DOHH2 (cell line): ENCODE measurements around the gene UNC5C.

ENCODE experiments used
- H3F3A ChIP-seq: fragments of 200-600 bp; sonication (generic), shearing (Covaris generic); 2 replicates; pipeline ENCODE4 v1.6.0; 2016; ENCODE audit warnings: antibody characterized with exemption, mild to moderate bottlenecking; ENCODE audit not compliant: control insufficient read depth, insufficient read depth
- H3K27ac ChIP-seq: fragments of 200-600 bp; sonication (generic); 2 replicates; pipeline ENCODE4 v1.5.1; 2014; ENCODE audit warnings: low read depth, mild to moderate bottlenecking, low read length, moderate library complexity
- H3K27me3 ChIP-seq: fragments of 200-600 bp; sonication (generic); 2 replicates; pipeline ENCODE4 v1.6.1; 2014; ENCODE audit warnings: mild to moderate bottlenecking, low read length, mixed read lengths; ENCODE audit not compliant: control insufficient read depth
- H3K36me3 ChIP-seq: fragments of 200-600 bp; sonication (generic); 2 replicates; pipeline ENCODE4 v1.6.1; 2014; ENCODE audit warnings: mild to moderate bottlenecking, low read length, moderate library complexity, mixed read lengths; ENCODE audit not compliant: control insufficient read depth
- H3K4me1 ChIP-seq: fragments of 200-600 bp; sonication (generic); 2 replicates; pipeline ENCODE4 v1.6.1; 2014; ENCODE audit warnings: mild to moderate bottlenecking, low read length, mixed read lengths; ENCODE audit not compliant: control insufficient read depth
- H3K4me2 ChIP-seq: fragments of 200-600 bp; sonication (generic); 2 replicates; pipeline ENCODE4 v1.6.0; 2014; ENCODE audit warnings: mild to moderate bottlenecking, low read length, moderate library complexity
- H3K4me3 ChIP-seq: fragments of 200-600 bp; sonication (generic); 2 replicates; pipeline ENCODE4 v1.5.1; 2014; ENCODE audit warnings: mild to moderate bottlenecking, low read length, mixed read lengths
- H3K79me2 ChIP-seq: fragments of 200-600 bp; sonication (generic); 2 replicates; pipeline ENCODE4 v1.6.1; 2014; ENCODE audit warnings: mild to moderate bottlenecking, low read length, mixed read lengths; ENCODE audit not compliant: control insufficient read depth
- H3K9me2 ChIP-seq: fragments of 200-600 bp; sonication (generic); replicated peaks from 2 replicates; pipeline ENCODE4 v1.6.1; 2014; ENCODE audit warnings: mild to moderate bottlenecking, low read length, mixed read lengths; ENCODE audit not compliant: control insufficient read depth
- H3K9me3 ChIP-seq: fragments of 200-600 bp; sonication (generic); 2 replicates; pipeline ENCODE4 v1.6.1; 2014; ENCODE audit warnings: antibody characterized with exemption, low read length, mixed read lengths; ENCODE audit not compliant: control insufficient read depth, insufficient read depth
- H4K20me1 ChIP-seq: fragments of 200-600 bp; sonication (generic); 2 replicates; pipeline ENCODE4 v1.6.0; 2014; ENCODE audit warnings: low read depth, mild to moderate bottlenecking, antibody characterized with exemption, low read length, moderate library complexity; ENCODE audit not compliant: control insufficient read depth, insufficient read depth
- CTCF ChIP-seq: fragments of 200-600 bp; sonication (generic); IDR thresholded peaks from one replicate; pipeline ENCODE4 v1.5.1; 2014; ENCODE audit warnings: antibody characterized with exemption, mild to moderate bottlenecking, low read depth, low read length; ENCODE audit not compliant: poor library complexity, severe bottlenecking
- EZH2phosphoT487 ChIP-seq: fragments of 200-600 bp; sonication (generic); IDR thresholded peaks from 2 replicates; pipeline ENCODE4 v1.6.1; 2017; ENCODE audit warnings: borderline replicate concordance, mild to moderate bottlenecking, antibody characterized with exemption, low read length, moderate library complexity, mixed read lengths

Gene UNC5C

DNA sequence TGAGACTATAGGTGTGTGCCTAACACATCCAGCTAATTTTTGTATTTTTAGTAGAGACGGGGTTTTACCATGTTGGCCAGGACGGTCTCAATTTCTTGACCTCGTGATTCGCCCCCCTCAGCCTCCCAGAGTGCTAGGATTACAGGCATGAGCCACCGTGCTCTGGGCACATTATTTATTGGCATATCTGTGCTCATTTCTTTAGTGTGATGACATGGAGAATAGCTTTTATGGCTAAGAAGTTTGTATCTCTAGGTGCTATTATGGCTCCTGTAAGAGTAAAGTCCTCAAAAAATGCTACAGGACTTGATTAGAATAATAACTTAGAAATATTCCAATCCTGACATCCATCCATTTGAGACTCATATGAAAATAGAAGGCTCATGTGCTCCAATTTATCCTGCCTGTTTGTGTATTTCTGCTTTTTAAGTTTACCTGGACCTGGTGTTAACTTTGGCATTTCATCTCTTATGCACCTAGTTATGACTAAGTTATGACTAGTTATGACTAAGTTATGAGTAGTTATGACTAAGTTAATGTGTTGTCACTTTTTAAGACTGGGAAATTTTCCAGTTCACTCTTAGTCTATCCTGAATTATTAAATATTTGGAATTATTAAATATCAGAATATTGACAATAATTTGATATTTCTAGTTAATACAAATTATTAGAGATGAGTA, 36.4 kb upstream of the UNC5C start:
- H3K27me3 ChIP-seq = no peaks in the 10 kb centered on the region
- H3K4me1 ChIP-seq = no peaks in the 10 kb centered on the region
- no peak for TF ChIP-seq EZH2phosphoT487
- TF ChIP-seq CTCF = no peak
- H3K9me2 ChIP-seq = no peaks in the 10 kb centered on the region
- H3K4me2 ChIP-seq = no peak overlapping the region
- H3K27ac ChIP-seq = no peak overlapping the region
- no peaks in the 10 kb centered on the region for H3F3A ChIP-seq
- H3K9me3 ChIP-seq = no peaks in the 10 kb centered on the region
- no peaks in the 10 kb centered on the region for H3K36me3 ChIP-seq
- no peaks in the 10 kb centered on the region for H3K79me2 ChIP-seq
- no peak overlapping the region for H3K4me3 ChIP-seq
- H4K20me1 ChIP-seq = no peaks in the 10 kb centered on the region

GRCh38 chr4:95580226-95580625, 31.5 kb upstream of the UNC5C start:
- no peaks in the 10 kb centered on the region for H3K79me2 ChIP-seq
- H3K27me3 ChIP-seq = no peaks in the 10 kb centered on the region
- no peaks in the 10 kb centered on the region for H3K9me2 ChIP-seq
- no peaks in the 10 kb centered on the region for H3K4me1 ChIP-seq
- H3K9me3 ChIP-seq = no peaks in the 10 kb centered on the region
- H3K36me3 ChIP-seq = no peaks in the 10 kb centered on the region
- H4K20me1 ChIP-seq = no peaks in the 10 kb centered on the region
- no peak overlapping the region for H3K4me3 ChIP-seq
- TF ChIP-seq EZH2phosphoT487 (no peak), CTCF (no peak)
- H3K4me2 ChIP-seq = no peak overlapping the region
- H3K27ac ChIP-seq = no peak overlapping the region
- no peaks in the 10 kb centered on the region for H3F3A ChIP-seq

- Histone ChIP-seq H3F3A (no peaks in the 10 kb centered on the region), H3K4me3 (no peak overlapping the region), H3K36me3 (no peaks in the 10 kb centered on the region), H3K9me3 (no peaks in the 10 kb centered on the region), H3K27me3 (no peaks in the 10 kb centered on the region), H3K9me2 (no peaks in the 10 kb centered on the region), H3K4me2 (no peak overlapping the region), H3K4me1 (no peaks in the 10 kb centered on the region), H3K27ac (no peak overlapping the region), H4K20me1 (no peaks in the 10 kb centered on the region), H3K79me2 (no peaks in the 10 kb centered on the region)
- no peak for TF ChIP-seq EZH2phosphoT487
Measured at GRCh38 chr4:95572304-95572991, 23.7 kb upstream of the UNC5C start.

DNA sequence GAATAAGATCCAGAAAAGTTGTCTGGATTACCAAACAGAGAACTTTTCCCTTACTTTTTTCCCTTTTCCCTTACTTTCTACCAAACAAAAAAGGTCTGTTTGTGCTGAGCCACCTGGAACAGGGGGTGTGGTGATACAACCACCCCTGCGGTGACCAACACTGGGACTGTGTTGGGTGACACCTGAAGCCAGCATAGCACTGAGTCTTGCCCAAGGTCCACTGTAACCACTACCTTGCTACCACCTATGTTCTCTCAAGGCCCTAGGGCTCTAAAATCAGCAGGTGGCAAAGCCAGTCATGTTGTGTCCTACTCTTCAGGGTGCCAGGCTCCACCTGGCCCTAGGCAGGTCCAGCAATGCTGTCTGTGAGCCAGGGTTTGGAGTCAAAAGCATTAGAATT, 22.8 kb upstream of the UNC5C start:
- TF ChIP-seq EZH2phosphoT487 (no peak), CTCF (no peak)
- H3F3A ChIP-seq = no peaks in the 10 kb centered on the region
- H4K20me1 ChIP-seq = no peaks in the 10 kb centered on the region
- no peak overlapping the region for H3K4me3 ChIP-seq
- no peaks in the 10 kb centered on the region for H3K36me3 ChIP-seq
- H3K79me2 ChIP-seq = no peaks in the 10 kb centered on the region
- no peaks in the 10 kb centered on the region for H3K9me2 ChIP-seq
- no peaks in the 10 kb centered on the region for H3K9me3 ChIP-seq
- no peak overlapping the region for H3K4me2 ChIP-seq
- H3K27ac ChIP-seq = no peak overlapping the region
- H3K4me1 ChIP-seq = no peaks in the 10 kb centered on the region
- no peaks in the 10 kb centered on the region for H3K27me3 ChIP-seq
